ENCODE measurements around the gene ARHGAP24.

DNA sequence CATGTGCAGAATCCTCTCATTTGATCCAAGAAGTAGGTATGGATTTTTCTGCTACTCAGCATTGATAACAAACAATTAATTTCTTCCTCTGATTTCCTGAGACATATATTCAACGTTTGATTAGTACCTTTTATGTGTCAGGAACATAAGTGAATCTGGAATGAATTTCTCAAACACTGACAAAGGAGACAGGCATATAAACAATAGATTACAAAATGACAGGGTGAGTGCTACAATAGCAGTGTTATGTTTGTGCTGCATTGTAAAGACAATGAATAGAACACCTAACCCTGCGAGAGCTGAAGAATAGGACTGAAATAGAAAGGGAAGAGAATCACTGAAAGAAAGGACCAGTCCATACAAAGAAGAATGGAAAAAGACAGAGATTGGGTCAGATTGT is 52.9 kb downstream of the ARHGAP24 start:
- TF ChIP-seq PHF8 (IDR thresholded peaks at IDR 0.05; ENCODE audit: borderline replicate concordance, low read depth) (no peak), MYC (IDR thresholded peaks at IDR 0.05; ENCODE audit: borderline replicate concordance, low read length) (no peak), MAX (IDR thresholded peaks at IDR 0.05) (no peak), RAD21 (conservative IDR thresholded peaks at IDR 0.05 in 1 of 2, IDR thresholded peaks at IDR 0.05 in 1 of 2) (no peak), JUN (IDR thresholded peaks at IDR 0.05) (no peak), CEBPB (IDR thresholded peaks at IDR 0.05) (no peak), RFX5 (IDR thresholded peaks at IDR 0.05) (no peak), REST (IDR thresholded peaks at IDR 0.05) (no peak), NR3C1 (IDR thresholded peaks at IDR 0.05) (no peak), CHD4 (IDR thresholded peaks at IDR 0.05; ENCODE audit: borderline replicate concordance) (no peak)
- TF ChIP-seq, protein P1, sequence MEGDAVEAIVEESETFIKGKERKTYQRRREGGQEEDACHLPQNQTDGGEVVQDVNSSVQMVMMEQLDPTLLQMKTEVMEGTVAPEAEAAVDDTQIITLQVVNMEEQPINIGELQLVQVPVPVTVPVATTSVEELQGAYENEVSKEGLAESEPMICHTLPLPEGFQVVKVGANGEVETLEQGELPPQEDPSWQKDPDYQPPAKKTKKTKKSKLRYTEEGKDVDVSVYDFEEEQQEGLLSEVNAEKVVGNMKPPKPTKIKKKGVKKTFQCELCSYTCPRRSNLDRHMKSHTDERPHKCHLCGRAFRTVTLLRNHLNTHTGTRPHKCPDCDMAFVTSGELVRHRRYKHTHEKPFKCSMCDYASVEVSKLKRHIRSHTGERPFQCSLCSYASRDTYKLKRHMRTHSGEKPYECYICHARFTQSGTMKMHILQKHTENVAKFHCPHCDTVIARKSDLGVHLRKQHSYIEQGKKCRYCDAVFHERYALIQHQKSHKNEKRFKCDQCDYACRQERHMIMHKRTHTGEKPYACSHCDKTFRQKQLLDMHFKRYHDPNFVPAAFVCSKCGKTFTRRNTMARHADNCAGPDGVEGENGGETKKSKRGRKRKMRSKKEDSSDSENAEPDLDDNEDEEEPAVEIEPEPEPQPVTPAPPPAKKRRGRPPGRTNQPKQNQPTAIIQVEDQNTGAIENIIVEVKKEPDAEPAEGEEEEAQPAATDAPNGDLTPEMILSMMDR (IDR thresholded peaks at IDR 0.05) = no peak
- TF ChIP-seq, protein P2, sequence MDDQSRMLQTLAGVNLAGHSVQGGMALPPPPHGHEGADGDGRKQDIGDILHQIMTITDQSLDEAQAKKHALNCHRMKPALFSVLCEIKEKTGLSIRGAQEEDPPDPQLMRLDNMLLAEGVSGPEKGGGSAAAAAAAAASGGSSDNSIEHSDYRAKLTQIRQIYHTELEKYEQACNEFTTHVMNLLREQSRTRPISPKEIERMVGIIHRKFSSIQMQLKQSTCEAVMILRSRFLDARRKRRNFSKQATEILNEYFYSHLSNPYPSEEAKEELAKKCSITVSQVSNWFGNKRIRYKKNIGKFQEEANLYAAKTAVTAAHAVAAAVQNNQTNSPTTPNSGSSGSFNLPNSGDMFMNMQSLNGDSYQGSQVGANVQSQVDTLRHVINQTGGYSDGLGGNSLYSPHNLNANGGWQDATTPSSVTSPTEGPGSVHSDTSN (IDR thresholded peaks at IDR 0.05) = no peak

Data from A549 (cell line).